ENCODE results near the gene ROBO4.

ROBO4 gene

DNA sequence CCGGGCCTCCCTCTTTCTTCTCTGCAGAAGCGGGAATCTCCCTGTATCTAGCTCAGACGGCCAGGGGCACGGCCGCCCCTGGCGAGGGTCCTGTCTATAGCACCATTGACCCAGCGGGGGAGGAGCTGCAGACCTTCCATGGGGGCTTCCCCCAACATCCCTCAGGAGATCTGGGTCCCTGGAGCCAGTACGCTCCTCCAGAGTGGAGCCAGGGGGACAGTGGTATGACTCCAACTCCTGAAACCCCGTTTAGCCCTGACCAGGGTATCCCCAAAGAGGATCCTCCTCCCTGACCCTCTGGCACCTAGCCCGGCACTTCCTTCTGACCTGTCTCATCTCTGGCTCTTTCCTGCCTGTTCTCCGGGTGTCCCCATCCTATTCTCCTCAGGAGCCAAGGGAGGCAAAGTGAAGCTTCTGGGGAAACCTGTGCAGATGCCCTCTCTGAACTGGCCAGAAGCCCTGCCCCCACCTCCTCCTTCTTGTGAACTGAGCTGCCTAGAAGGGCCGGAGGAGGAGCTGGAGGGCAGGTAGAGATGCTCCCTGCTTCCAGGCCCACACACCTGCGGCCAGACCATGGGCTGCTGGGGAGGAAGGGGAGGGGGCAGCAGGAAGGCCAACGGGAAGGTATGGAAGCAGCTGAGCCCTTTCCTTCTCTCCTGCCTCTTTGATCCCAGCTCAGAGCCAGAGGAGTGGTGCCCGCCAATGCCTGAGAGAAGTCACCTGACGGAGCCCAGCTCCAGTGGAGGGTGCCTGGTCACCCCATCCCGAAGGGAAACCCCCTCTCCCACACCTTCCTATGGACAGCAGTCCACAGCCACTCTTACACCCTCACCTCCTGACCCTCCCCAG lies 19.5 kb downstream of the ROBO4 start:
- H3K27me3 Mint-ChIP-seq (ENCODE audit: low read depth) = peaks cover 27% of the 10 kb centered on the region
- H3K36me3 Mint-ChIP-seq (ENCODE audit: low read depth) = no peaks in the 10 kb centered on the region
- DNase-seq (ENCODE audit: low spot score) = no peak
- H3K27ac Mint-ChIP-seq = no peak overlapping the region
- H3K9me3 Mint-ChIP-seq = no peaks in the 10 kb centered on the region
- peaks cover 9% of the 10 kb centered on the region for H3K4me1 Mint-ChIP-seq (ENCODE audit: low read depth)
- H3K4me3 Mint-ChIP-seq = peak overlapping the region; percentile 82

DNA sequence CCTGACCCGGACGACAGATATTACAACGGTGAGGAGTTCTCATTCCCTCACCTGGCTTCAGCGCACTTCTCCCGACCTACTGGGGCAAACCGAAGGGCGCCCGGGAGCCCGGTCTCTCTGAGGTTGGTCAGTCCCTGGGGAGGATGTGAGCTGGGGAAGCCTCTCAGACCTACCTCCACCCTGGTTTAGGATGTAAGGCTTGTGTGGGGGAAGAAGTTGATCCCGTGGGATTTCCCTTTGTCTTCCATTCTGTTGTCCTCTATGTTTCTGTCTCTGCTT lies 20.1 kb downstream of the ROBO4 start:
- Mint-ChIP-seq H3K27me3 (ENCODE audit: low read depth) (peaks cover 33% of the 10 kb centered on the region), H3K9me3 (no peaks in the 10 kb centered on the region), H3K36me3 (ENCODE audit: low read depth) (no peaks in the 10 kb centered on the region), H3K27ac (peak overlapping the region; percentile 80), H3K4me1 (ENCODE audit: low read depth) (peaks cover 9% of the 10 kb centered on the region), H3K4me3 (peak overlapping the region; percentile 82)
- DNase-seq (ENCODE audit: low spot score) = no peak

- peaks cover 9% of the 10 kb centered on the region for H3K4me1 Mint-ChIP-seq (ENCODE audit: low read depth)
- no peaks in the 10 kb centered on the region for H3K36me3 Mint-ChIP-seq (ENCODE audit: low read depth)
- peaks cover 38% of the 10 kb centered on the region for H3K27me3 Mint-ChIP-seq (ENCODE audit: low read depth)
- H3K27ac Mint-ChIP-seq = peak overlapping the region; percentile 80
- no peak for DNase-seq (ENCODE audit: low spot score)
- H3K4me3 Mint-ChIP-seq = peak overlapping the region; percentile 82
- H3K9me3 Mint-ChIP-seq = no peaks in the 10 kb centered on the region
Measured at GRCh38 chr11:124876818-124877630, 20.6 kb downstream of the ROBO4 start.

DNA sequence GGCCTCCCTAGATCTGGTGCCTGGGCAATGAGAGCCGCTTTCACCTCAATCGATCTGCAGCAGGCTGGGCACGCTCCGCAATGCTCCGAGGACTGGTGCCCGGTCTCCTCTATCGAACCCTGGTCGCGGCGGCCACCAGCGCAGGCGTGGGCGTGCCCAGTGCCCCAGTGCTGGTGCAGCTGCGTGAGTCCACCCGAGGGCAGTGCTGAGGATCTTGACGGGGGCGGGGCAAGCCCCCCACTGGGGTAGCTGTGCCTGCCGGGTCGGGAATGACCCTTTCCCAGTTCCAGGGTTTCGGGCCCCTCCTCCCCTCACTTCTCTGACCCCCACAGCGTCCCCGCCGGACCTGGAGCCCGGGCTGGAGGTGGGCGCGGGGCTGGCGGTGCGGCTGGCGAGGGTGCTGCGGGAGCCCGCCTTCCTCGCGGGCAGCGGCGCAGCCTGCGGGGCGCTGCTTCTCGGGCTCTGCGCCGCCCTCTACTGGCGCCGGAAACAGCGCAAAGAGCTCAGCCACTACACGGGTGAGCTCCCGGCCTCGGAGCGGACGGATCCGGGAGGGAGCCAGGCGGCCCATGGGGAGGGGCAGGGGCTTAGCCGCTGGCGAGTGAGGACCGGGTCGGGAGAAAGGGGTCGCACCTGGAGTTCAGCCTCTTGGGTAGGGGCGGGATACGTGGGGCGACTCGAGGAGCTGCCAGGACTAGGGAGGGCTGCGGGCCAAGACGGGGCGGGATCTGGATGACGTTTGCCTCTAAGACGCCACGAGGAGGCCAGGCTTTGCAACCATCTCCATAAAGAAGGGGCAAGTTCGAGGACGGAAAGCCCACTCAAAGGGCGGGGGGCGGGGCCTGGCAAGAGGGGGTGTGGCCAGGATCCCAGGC lies 21.5 kb downstream of the ROBO4 start:
- H3K27me3 Mint-ChIP-seq (ENCODE audit: low read depth) = peaks cover 47% of the 10 kb centered on the region
- H3K27ac Mint-ChIP-seq = peak overlapping the region; percentile 80
- peak; percentile 77 for DNase-seq (ENCODE audit: low spot score)

GRCh38 chr11:124875401-124875800 lies 22.3 kb downstream of the ROBO4 start:
- peaks cover 55% of the 10 kb centered on the region for H3K27me3 Mint-ChIP-seq (ENCODE audit: low read depth)
- peaks cover 9% of the 10 kb centered on the region for H3K4me1 Mint-ChIP-seq (ENCODE audit: low read depth)
- peak overlapping the region; percentile 51 for H3K4me3 Mint-ChIP-seq
- H3K9me3 Mint-ChIP-seq = no peaks in the 10 kb centered on the region
- DNase-seq (ENCODE audit: low spot score) = no peak
- no peak overlapping the region for H3K27ac Mint-ChIP-seq
- H3K36me3 Mint-ChIP-seq (ENCODE audit: low read depth) = no peaks in the 10 kb centered on the region

More for the DNA sequence above, 21.5 kb downstream of the ROBO4 start:
- peak overlapping the region; percentile 82 for H3K4me3 Mint-ChIP-seq
- no peaks in the 10 kb centered on the region for H3K9me3 Mint-ChIP-seq
- peaks cover 9% of the 10 kb centered on the region for H3K4me1 Mint-ChIP-seq (ENCODE audit: low read depth)
- H3K36me3 Mint-ChIP-seq (ENCODE audit: low read depth) = no peaks in the 10 kb centered on the region

- no peaks in the 10 kb centered on the region for H3K36me3 Mint-ChIP-seq (ENCODE audit: low read depth)
- H3K27me3 Mint-ChIP-seq (ENCODE audit: low read depth) = peaks cover 61% of the 10 kb centered on the region
- no peaks in the 10 kb centered on the region for H3K9me3 Mint-ChIP-seq
- no peak for DNase-seq (ENCODE audit: low spot score)
- H3K27ac Mint-ChIP-seq = no peak overlapping the region
- peaks cover 9% of the 10 kb centered on the region for H3K4me1 Mint-ChIP-seq (ENCODE audit: low read depth)
- peak overlapping the region; percentile 30 for H3K4me3 Mint-ChIP-seq
Measured at GRCh38 chr11:124874571-124875255, 23.0 kb downstream of the ROBO4 start.

- Mint-ChIP-seq H3K4me1 (ENCODE audit: low read depth) (peaks cover 9% of the 10 kb centered on the region), H3K27ac (no peak overlapping the region), H3K4me3 (no peak overlapping the region), H3K36me3 (ENCODE audit: low read depth) (no peaks in the 10 kb centered on the region), H3K9me3 (no peaks in the 10 kb centered on the region), H3K27me3 (ENCODE audit: low read depth) (peaks cover 69% of the 10 kb centered on the region)
- DNase-seq (ENCODE audit: low spot score) = no peak
Measured at GRCh38 chr11:124873951-124874350, 23.7 kb downstream of the ROBO4 start.

DNA sequence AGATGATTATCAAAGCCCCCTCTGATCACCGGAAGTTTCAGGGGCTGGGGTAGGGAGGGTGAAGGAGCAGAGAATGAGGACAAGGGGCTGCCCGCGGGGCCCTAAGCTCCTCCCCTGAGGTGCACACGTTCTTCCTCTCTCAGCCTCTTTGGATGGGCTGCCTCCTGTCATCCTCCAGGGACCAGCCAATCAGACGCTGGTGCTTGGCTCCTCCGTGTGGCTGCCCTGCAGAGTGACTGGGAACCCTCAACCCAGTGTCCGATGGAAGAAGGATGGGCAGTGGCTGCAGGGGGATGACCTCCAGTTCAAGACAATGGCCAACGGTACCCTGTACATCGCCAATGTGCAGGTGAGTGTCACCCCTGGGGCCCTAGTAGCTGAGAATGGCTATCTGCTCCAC lies 24.9 kb downstream of the ROBO4 start:
- Mint-ChIP-seq H3K36me3 (ENCODE audit: low read depth) (no peaks in the 10 kb centered on the region), H3K9me3 (no peaks in the 10 kb centered on the region), H3K4me3 (no peak overlapping the region), H3K4me1 (ENCODE audit: low read depth) (peaks cover 15% of the 10 kb centered on the region), H3K27me3 (ENCODE audit: low read depth) (peaks cover 81% of the 10 kb centered on the region), H3K27ac (no peak overlapping the region)
- DNase-seq (ENCODE audit: low spot score) = no peak

DNA sequence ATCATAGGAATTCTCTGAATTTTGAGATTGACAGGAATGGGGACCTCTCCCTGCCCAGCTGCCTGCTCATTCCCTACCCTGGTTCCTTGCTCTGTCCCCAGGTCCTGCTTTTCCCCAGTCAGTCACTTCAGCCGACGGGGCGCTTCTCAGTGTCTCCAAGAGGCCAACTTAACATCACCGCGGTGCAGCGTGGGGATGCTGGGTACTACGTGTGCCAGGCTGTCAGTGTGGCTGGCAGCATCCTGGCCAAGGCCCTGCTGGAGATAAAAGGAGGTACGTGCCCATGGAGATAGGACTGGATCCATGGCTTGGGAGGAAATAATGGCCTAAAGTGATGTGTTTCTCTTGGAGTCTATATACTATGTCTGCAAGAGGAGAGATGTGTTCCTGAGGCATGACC lies 25.4 kb downstream of the ROBO4 start:
- Mint-ChIP-seq H3K4me3 (no peak overlapping the region), H3K9me3 (no peaks in the 10 kb centered on the region), H3K27ac (no peak overlapping the region), H3K27me3 (ENCODE audit: low read depth) (peaks cover 86% of the 10 kb centered on the region), H3K36me3 (ENCODE audit: low read depth) (no peaks in the 10 kb centered on the region), H3K4me1 (ENCODE audit: low read depth) (peaks cover 13% of the 10 kb centered on the region)
- DNase-seq (ENCODE audit: low spot score) = no peak

DNA sequence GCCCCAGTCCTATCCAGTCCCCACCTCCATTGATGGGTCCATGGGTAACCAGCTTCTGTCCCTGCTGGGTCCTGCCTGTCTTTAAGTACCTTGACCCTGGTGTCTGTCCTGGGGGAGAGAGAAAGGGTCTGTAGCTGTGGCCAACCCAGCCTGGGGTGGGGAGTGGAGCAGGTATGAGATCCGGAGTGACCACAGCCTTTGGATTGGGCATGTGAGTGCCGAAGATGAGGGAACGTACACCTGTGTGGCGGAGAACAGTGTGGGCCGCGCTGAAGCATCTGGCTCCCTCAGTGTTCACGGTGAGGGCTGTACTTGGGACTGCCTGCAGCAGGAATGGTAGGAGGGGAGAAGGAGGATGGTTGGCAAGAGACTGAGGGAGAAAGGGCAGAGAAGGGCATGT lies 27.2 kb downstream of the ROBO4 start:
- Mint-ChIP-seq H3K4me3 (no peak overlapping the region), H3K4me1 (ENCODE audit: low read depth) (peaks cover 7% of the 10 kb centered on the region), H3K27ac (no peak overlapping the region)

DNA sequence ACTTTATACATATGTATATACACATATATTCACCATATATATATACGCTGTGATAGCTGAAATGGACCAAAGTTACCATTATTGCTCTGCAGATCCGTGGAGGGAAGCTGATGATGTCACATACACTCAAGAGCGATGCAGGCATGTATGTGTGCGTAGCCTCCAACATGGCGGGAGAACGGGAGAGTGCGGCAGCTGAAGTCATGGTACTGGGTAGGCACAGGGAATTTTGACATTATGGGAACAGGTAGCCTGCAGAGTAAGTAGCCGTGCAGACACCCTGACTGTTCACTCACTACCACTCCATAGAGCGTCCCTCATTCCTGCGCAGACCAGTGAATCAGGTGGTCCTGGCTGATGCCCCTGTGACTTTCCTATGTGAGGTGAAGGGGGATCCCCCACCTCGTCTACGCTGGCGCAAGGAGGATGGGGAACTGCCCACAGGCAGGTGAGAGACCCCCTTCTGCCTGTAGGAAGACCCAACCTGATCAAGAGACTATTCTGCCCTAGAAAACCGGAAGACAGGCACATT lies 27.7 kb downstream of the ROBO4 start:
- H3K4me3 Mint-ChIP-seq = no peak overlapping the region
- H3K9me3 Mint-ChIP-seq = no peaks in the 10 kb centered on the region
- H3K4me1 Mint-ChIP-seq (ENCODE audit: low read depth) = peaks cover 6% of the 10 kb centered on the region
- no peak overlapping the region for H3K27ac Mint-ChIP-seq
- H3K36me3 Mint-ChIP-seq (ENCODE audit: low read depth) = no peaks in the 10 kb centered on the region
- H3K27me3 Mint-ChIP-seq (ENCODE audit: low read depth) = peaks cover 97% of the 10 kb centered on the region
- no peak for DNase-seq (ENCODE audit: low spot score)

More for the DNA sequence above, 27.2 kb downstream of the ROBO4 start:
- DNase-seq (ENCODE audit: low spot score) = no peak
- no peaks in the 10 kb centered on the region for H3K36me3 Mint-ChIP-seq (ENCODE audit: low read depth)
- H3K27me3 Mint-ChIP-seq (ENCODE audit: low read depth) = peaks cover 99% of the 10 kb centered on the region
- no peaks in the 10 kb centered on the region for H3K9me3 Mint-ChIP-seq

- Mint-ChIP-seq H3K27ac (no peak overlapping the region), H3K4me1 (ENCODE audit: low read depth) (peaks cover 6% of the 10 kb centered on the region), H3K9me3 (no peaks in the 10 kb centered on the region), H3K4me3 (no peak overlapping the region), H3K36me3 (ENCODE audit: low read depth) (no peaks in the 10 kb centered on the region), H3K27me3 (ENCODE audit: low read depth) (peaks cover 97% of the 10 kb centered on the region)
- DNase-seq (ENCODE audit: low spot score) = no peak
Measured at GRCh38 chr11:124869331-124869730, 28.3 kb downstream of the ROBO4 start.

Measured in T-helper 2 cell treated with Interferon-gamma antibody and Interleukin-4, amounts not matched to agents 5 μg/mL and 100 μg/mL, for 36 hours (primary cell).